Fibroblast of lung (primary cell): Measurements from ENCODE around the gene SLC6A17. TPM values are rescaled to one million over a fixed set of nuclear protein-coding genes. Genes with fewer than 3 reads are reported as not detected.

ENCODE experiments used
- DNase-seq, 2 donors: peaks; one replicate each; pipeline versions ENCODE4 v3.0.0 to v3.0.0-alpha.2; 2010; ENCODE audit warnings: low read depth in 2 of 2
- H2AFZ ChIP-seq: 2 replicates; pipeline ENCODE4 v1.5.1; 2012; ENCODE audit warnings: low read length, control low read depth, inconsistent platforms
- H3K27ac ChIP-seq: 2 replicates; pipeline ENCODE4 v1.5.1; 2011; ENCODE audit warnings: low read length, control low read depth; ENCODE audit not compliant: insufficient read depth
- H3K27me3 ChIP-seq: 2 replicates; pipeline ENCODE4 v1.5.1; 2011; ENCODE audit warnings: mild to moderate bottlenecking, low read length; ENCODE audit not compliant: control insufficient read depth, insufficient read depth
- H3K36me3 ChIP-seq: 2 replicates; pipeline ENCODE4 v1.5.1; 2011; ENCODE audit warnings: low read length; ENCODE audit not compliant: control insufficient read depth, insufficient read depth
- H3K4me1 ChIP-seq: 2 replicates; pipeline ENCODE4 v1.5.1; 2011; ENCODE audit warnings: low read length; ENCODE audit not compliant: control insufficient read depth, insufficient read depth; ENCODE audit errors: extremely low read depth
- H3K4me2 ChIP-seq: 2 replicates; pipeline ENCODE4 v1.5.1; 2011; ENCODE audit warnings: low read length, control low read depth; ENCODE audit not compliant: insufficient read depth; ENCODE audit errors: extremely low read depth
- H3K4me3 ChIP-seq, 4 experiments: fragments of 200-600 bp in 1 of 4; sonication (generic) in 1 of 4; replicated peaks in 1 of 4; 2 replicates each; pipeline ENCODE4 v1.5.1; 2011 to 2016; ENCODE audit warnings: low read length in 4 of 4, low read depth in 3 of 4, mild to moderate bottlenecking in 3 of 4, control low read depth in 2 of 4, inconsistent platforms in 1 of 4, mixed read lengths in 1 of 4; ENCODE audit not compliant: insufficient read depth in 1 of 4; ENCODE audit errors: control extremely low read depth in 1 of 4
- H3K79me2 ChIP-seq: 2 replicates; pipeline ENCODE4 v1.5.1; 2012; ENCODE audit warnings: mild to moderate bottlenecking, low read length, inconsistent platforms; ENCODE audit not compliant: control insufficient read depth, insufficient read depth
- H3K9ac ChIP-seq: 2 replicates; pipeline ENCODE4 v1.5.1; 2011; ENCODE audit warnings: mild to moderate bottlenecking, low read length, control low read depth; ENCODE audit not compliant: insufficient read depth
- H3K9me3 ChIP-seq: 2 replicates; pipeline ENCODE4 v1.5.1; 2012; ENCODE audit warnings: low read depth, low read length; ENCODE audit not compliant: control insufficient read depth, insufficient read depth
- H4K20me1 ChIP-seq: 2 replicates; pipeline ENCODE4 v1.5.1; 2011; ENCODE audit warnings: low read length; ENCODE audit not compliant: control insufficient read depth, insufficient read depth; ENCODE audit errors: extremely low read depth
- CTCF ChIP-seq, 2 donors: IDR thresholded peaks in 1 of 2; conservative IDR thresholded peaks in 1 of 2; 1 replicate in 1 of 2; 2 replicates in 1 of 2; pipeline ENCODE4 v1.5.1; 2011 to 2012; ENCODE audit warnings: low read length in 2 of 2, control low read depth in 1 of 2, inconsistent platforms in 1 of 2, low read depth in 1 of 2, mild to moderate bottlenecking in 1 of 2
- EZH2 ChIP-seq: IDR thresholded peaks from 2 replicates; pipeline ENCODE4 v1.5.1; 2012; ENCODE audit warnings: low read length, control low read depth, mild to moderate bottlenecking; ENCODE audit errors: missing control alignments
- polyA plus RNA-seq, 2 donors: library from polyadenylated mRNA; depleted of rRNA in 1 of 2; stranded (reverse) in 1 of 2; unstranded in 1 of 2; fragments of >200 nt; gene quantifications; 2 replicates each; pipeline ENCODE4 v1.2.1, GENCODE V29; 2011 to 2012; ENCODE audit warnings: missing spikeins in 1 of 2
- total RNA-seq: library from RNA; depleted of rRNA; stranded (reverse); fragments of >200 nt; gene quantifications from 2 replicates; pipeline ENCODE4 v1.2.1, GENCODE V29; 2014

Gene SLC6A17
- total and polyA plus RNA-seq, 2 donors (not counting 1 experiment from before 2014, with no cell fraction given): under 0.01 to 0.14 TPM

GRCh38 chr1:110130113-110130591 lies 20.1 kb upstream of the SLC6A17 start:
- Histone ChIP-seq H3K4me2 (no peak overlapping the region), H3K4me1 (no peaks in the 10 kb centered on the region), H3K4me3 (no peak overlapping the region), H2AFZ (no peak overlapping the region), H3K27me3 (peaks cover 26% of the 10 kb centered on the region), H3K79me2 (no peaks in the 10 kb centered on the region), H3K36me3 (no peaks in the 10 kb centered on the region), H4K20me1 (no peaks in the 10 kb centered on the region), H3K9ac (no peak overlapping the region), H3K9me3 (no peaks in the 10 kb centered on the region), H3K27ac (no peak overlapping the region)
- no peak for DNase-seq
- peak; percentile 59 for TF ChIP-seq EZH2
- no peak for TF ChIP-seq CTCF (conservative IDR thresholded peaks at IDR 0.05 in 1 of 2, IDR thresholded peaks at IDR 0.05 in 1 of 2; ENCODE audit: low read depth in 1 of 2, low read length in 2 of 2)

GRCh38 chr1:110130989-110131388 lies 19.3 kb upstream of the SLC6A17 start:
- no peaks in the 10 kb centered on the region for H4K20me1 ChIP-seq
- no peaks in the 10 kb centered on the region for H3K79me2 ChIP-seq
- no peak overlapping the region for H2AFZ ChIP-seq
- H3K4me3 ChIP-seq: no peak overlapping the region
- H3K36me3 ChIP-seq: no peaks in the 10 kb centered on the region
- H3K4me2 ChIP-seq: no peak overlapping the region
- H3K9ac ChIP-seq: no peak overlapping the region
- H3K4me1 ChIP-seq: no peaks in the 10 kb centered on the region
- no peak overlapping the region for H3K27ac ChIP-seq
- DNase-seq: no peak
- no peak for TF ChIP-seq CTCF (conservative IDR thresholded peaks at IDR 0.05 in 1 of 2, IDR thresholded peaks at IDR 0.05 in 1 of 2; ENCODE audit: low read depth in 1 of 2, low read length in 2 of 2)
- peak; percentile 41 for TF ChIP-seq EZH2
- no peaks in the 10 kb centered on the region for H3K9me3 ChIP-seq
- peaks cover 30% of the 10 kb centered on the region for H3K27me3 ChIP-seq

- no peak overlapping the region for H3K4me2 ChIP-seq
- no peak overlapping the region for H3K9ac ChIP-seq
- H3K4me1 ChIP-seq: no peaks in the 10 kb centered on the region
- H3K27ac ChIP-seq: no peak overlapping the region
- no peak overlapping the region for H2AFZ ChIP-seq
- H4K20me1 ChIP-seq: no peaks in the 10 kb centered on the region
- TF ChIP-seq CTCF (conservative IDR thresholded peaks at IDR 0.05 in 1 of 2, IDR thresholded peaks at IDR 0.05 in 1 of 2; ENCODE audit: low read depth in 1 of 2, low read length in 2 of 2) (no peak), EZH2 (no peak)
- H3K36me3 ChIP-seq: no peaks in the 10 kb centered on the region
- no peak for DNase-seq
- peaks cover 38% of the 10 kb centered on the region for H3K27me3 ChIP-seq
- H3K4me3 ChIP-seq: no peak overlapping the region
- H3K79me2 ChIP-seq: no peaks in the 10 kb centered on the region
- no peaks in the 10 kb centered on the region for H3K9me3 ChIP-seq
These were observed 17.6 kb upstream of the SLC6A17 start for GRCh38 chr1:110132682-110133081.
